Activated CD8-positive, alpha-beta memory T cell treated with anti-CD3 and anti-CD28 coated beads, Interleukin-2, amount 10 ng/mL, durations not matched to agents 7 days and 5 days (primary cell): ENCODE measurements around the gene ALPL. TPM values are rescaled to one million over a fixed set of nuclear protein-coding genes. Genes with fewer than 3 reads are reported as not detected.
A peak's percentile ranks its signal among the peaks of the same experiment; 100 is the strongest.

Source experiments
- ATAC-seq: fragments of 150-1000 bp; cut with Tn5 transposase; one replicate; pipeline ENCODE4 v1.10.0; 2021; ENCODE audit warnings: moderate library complexity
- CTCF ChIA-PET: fragments of 350-600 bp; sonication (Branson Sonifier 250); formaldehyde crosslinking; loops from one replicate; lab custom pipeline; 2021; ENCODE audit warnings: antibody characterized with exemption; lab: Charles Lee
- DNase-seq: peaks from one replicate; pipeline ENCODE4 v3.0.0-alpha.2; 2020
- H3K27ac Mint-ChIP-seq: one replicate; pipeline ENCODE4 v1.8.0; 2021; ENCODE audit warnings: mild to moderate bottlenecking, mixed read lengths
- H3K27me3 Mint-ChIP-seq: one replicate; pipeline ENCODE4 v1.8.0; 2021; ENCODE audit warnings: mixed read lengths
- H3K36me3 Mint-ChIP-seq: one replicate; pipeline ENCODE4 v1.8.0; 2021; ENCODE audit warnings: mild to moderate bottlenecking, mixed read lengths
- H3K4me1 Mint-ChIP-seq: one replicate; pipeline ENCODE4 v1.8.0; 2021; ENCODE audit warnings: mixed read lengths
- H3K4me3 Mint-ChIP-seq: one replicate; pipeline ENCODE4 v1.8.0; 2021; ENCODE audit warnings: mild to moderate bottlenecking, moderate library complexity, mixed read lengths
- H3K9me3 Mint-ChIP-seq: one replicate; pipeline ENCODE4 v1.8.0; 2022; ENCODE audit warnings: low read depth, mixed read lengths
- total RNA-seq, 2 experiments: library from RNA; stranded (reverse); gene quantifications; one replicate each; pipeline ENCODE4 v1.2.3, GENCODE V29; 2021

Gene ALPL
- total RNA-seq, 2 experiments from 2014 or later = not detected

- Mint-ChIP-seq H3K36me3 (no peaks in the 10 kb centered on the region), H3K27me3 (peaks cover 5% of the 10 kb centered on the region), H3K9me3 (no peaks in the 10 kb centered on the region), H3K4me3 (no peak overlapping the region), H3K27ac (no peak overlapping the region), H3K4me1 (no peaks in the 10 kb centered on the region)
- no peak for ATAC-seq
- CTCF ChIA-PET = no interaction called here
- DNase-seq = no peak
Measured at GRCh38 chr1:21524686-21525339, 15.6 kb downstream of the ALPL start.

GRCh38 chr1:21525340-21525717, 16.1 kb downstream of the ALPL start:
- Mint-ChIP-seq H3K27me3 (peaks cover 10% of the 10 kb centered on the region), H3K4me1 (no peaks in the 10 kb centered on the region), H3K36me3 (no peaks in the 10 kb centered on the region), H3K27ac (no peak overlapping the region), H3K4me3 (no peak overlapping the region), H3K9me3 (no peaks in the 10 kb centered on the region)
- ATAC-seq (no peak), DNase-seq (no peak)
- CTCF ChIA-PET = no interaction called here

- Mint-ChIP-seq H3K4me3 (no peak overlapping the region), H3K4me1 (no peaks in the 10 kb centered on the region), H3K27ac (no peak overlapping the region), H3K9me3 (no peaks in the 10 kb centered on the region), H3K27me3 (peaks cover 13% of the 10 kb centered on the region), H3K36me3 (no peaks in the 10 kb centered on the region)
- CTCF ChIA-PET = interaction anchor here (0.8 kb wide), 1 partner anchor 11 kb away, joined by 3 read pairs; no protein-coding TSS in a partner anchor
- DNase-seq (no peak), ATAC-seq (no peak)
Measured at GRCh38 chr1:21526441-21526840, 17.2 kb downstream of the ALPL start.

- H3K9me3 Mint-ChIP-seq = no peaks in the 10 kb centered on the region
- H3K4me1 Mint-ChIP-seq = no peaks in the 10 kb centered on the region
- H3K36me3 Mint-ChIP-seq = no peaks in the 10 kb centered on the region
- CTCF ChIA-PET = no interaction called here
- peaks cover 27% of the 10 kb centered on the region for H3K27me3 Mint-ChIP-seq
- DNase-seq (no peak), ATAC-seq (no peak)
- no peak overlapping the region for H3K27ac Mint-ChIP-seq
- no peak overlapping the region for H3K4me3 Mint-ChIP-seq
Measured at GRCh38 chr1:21530368-21531016, 21.3 kb downstream of the ALPL start.

GRCh38 chr1:21531241-21531640, 22.0 kb downstream of the ALPL start:
- no peaks in the 10 kb centered on the region for H3K9me3 Mint-ChIP-seq
- H3K4me3 Mint-ChIP-seq = no peak overlapping the region
- H3K36me3 Mint-ChIP-seq = no peaks in the 10 kb centered on the region
- no peak overlapping the region for H3K27ac Mint-ChIP-seq
- CTCF ChIA-PET = no interaction called here
- no peaks in the 10 kb centered on the region for H3K4me1 Mint-ChIP-seq
- DNase-seq (no peak), ATAC-seq (no peak)
- peaks cover 31% of the 10 kb centered on the region for H3K27me3 Mint-ChIP-seq

GRCh38 chr1:21532496-21532895, 23.3 kb downstream of the ALPL start:
- ATAC-seq (no peak), DNase-seq (no peak)
- CTCF ChIA-PET = interaction anchor here (1.2 kb wide), 1 partner anchor 835 kb away, joined by 3 read pairs; no protein-coding TSS in a partner anchor
- H3K27me3 Mint-ChIP-seq = peaks cover 29% of the 10 kb centered on the region
- no peaks in the 10 kb centered on the region for H3K9me3 Mint-ChIP-seq
- H3K27ac Mint-ChIP-seq = no peak overlapping the region
- no peaks in the 10 kb centered on the region for H3K36me3 Mint-ChIP-seq
- no peaks in the 10 kb centered on the region for H3K4me1 Mint-ChIP-seq
- no peak overlapping the region for H3K4me3 Mint-ChIP-seq

- H3K9me3 Mint-ChIP-seq = no peaks in the 10 kb centered on the region
- no peak overlapping the region for H3K27ac Mint-ChIP-seq
- DNase-seq (no peak), ATAC-seq (no peak)
- no peak overlapping the region for H3K4me3 Mint-ChIP-seq
- H3K36me3 Mint-ChIP-seq = no peaks in the 10 kb centered on the region
- no peaks in the 10 kb centered on the region for H3K4me1 Mint-ChIP-seq
- CTCF ChIA-PET = interaction anchor here (0.6 to 1.2 kb wide), 2 partner anchors 247 to 836 kb away, joined by 3 read pairs; no protein-coding TSS in a partner anchor
- H3K27me3 Mint-ChIP-seq = peaks cover 31% of the 10 kb centered on the region
Measured at GRCh38 chr1:21532992-21533534, 23.8 kb downstream of the ALPL start.

GRCh38 chr1:21534146-21534545, 24.9 kb downstream of the ALPL start:
- H3K4me1 Mint-ChIP-seq = no peaks in the 10 kb centered on the region

GRCh38 chr1:21534674-21535378, 25.6 kb downstream of the ALPL start:
- H3K4me1 Mint-ChIP-seq = no peaks in the 10 kb centered on the region
- H3K36me3 Mint-ChIP-seq = no peaks in the 10 kb centered on the region
- no peak overlapping the region for H3K27ac Mint-ChIP-seq
- H3K27me3 Mint-ChIP-seq = peaks cover 42% of the 10 kb centered on the region
- CTCF ChIA-PET = interaction anchor here (1.2 to 1.3 kb wide), 3 partner anchors 23 to 164 kb away, joined by 3 to 7 read pairs (median 4); partner anchors contain the start of gene ALPL
- ATAC-seq (peak; percentile 51), DNase-seq (no peak)
- no peak overlapping the region for H3K4me3 Mint-ChIP-seq
- H3K9me3 Mint-ChIP-seq = no peaks in the 10 kb centered on the region

More at GRCh38 chr1:21534146-21534545, 24.9 kb downstream of the ALPL start:
- Mint-ChIP-seq H3K27me3 (peaks cover 41% of the 10 kb centered on the region), H3K36me3 (no peaks in the 10 kb centered on the region), H3K9me3 (no peaks in the 10 kb centered on the region), H3K27ac (no peak overlapping the region), H3K4me3 (no peak overlapping the region)
- CTCF ChIA-PET = no interaction called here
- DNase-seq (no peak), ATAC-seq (no peak)

GRCh38 chr1:21536218-21536617, 27.0 kb downstream of the ALPL start:
- ATAC-seq (no peak), DNase-seq (no peak)
- H3K27me3 Mint-ChIP-seq = peaks cover 41% of the 10 kb centered on the region
- H3K36me3 Mint-ChIP-seq = no peaks in the 10 kb centered on the region
- H3K4me1 Mint-ChIP-seq = no peaks in the 10 kb centered on the region
- no peak overlapping the region for H3K4me3 Mint-ChIP-seq
- H3K9me3 Mint-ChIP-seq = no peaks in the 10 kb centered on the region
- CTCF ChIA-PET = interaction anchor here (1.3 kb wide), 1 partner anchor 28 kb away, joined by 7 read pairs; the partner anchor contains the start of gene ALPL
- no peak overlapping the region for H3K27ac Mint-ChIP-seq

GRCh38 chr1:21537511-21537931, 28.3 kb downstream of the ALPL start:
- H3K27me3 Mint-ChIP-seq = peaks cover 35% of the 10 kb centered on the region
- H3K4me3 Mint-ChIP-seq = no peak overlapping the region
- ATAC-seq (no peak), DNase-seq (no peak)
- H3K9me3 Mint-ChIP-seq = no peaks in the 10 kb centered on the region
- H3K4me1 Mint-ChIP-seq = no peaks in the 10 kb centered on the region
- no peaks in the 10 kb centered on the region for H3K36me3 Mint-ChIP-seq
- CTCF ChIA-PET = no interaction called here
- no peak overlapping the region for H3K27ac Mint-ChIP-seq

GRCh38 chr1:21537932-21538630, 28.9 kb downstream of the ALPL start:
- Mint-ChIP-seq H3K4me3 (no peak overlapping the region), H3K27me3 (peaks cover 32% of the 10 kb centered on the region), H3K36me3 (no peaks in the 10 kb centered on the region), H3K9me3 (no peaks in the 10 kb centered on the region), H3K4me1 (no peaks in the 10 kb centered on the region), H3K27ac (no peak overlapping the region)
- CTCF ChIA-PET = no interaction called here
- ATAC-seq (no peak), DNase-seq (no peak)

- DNase-seq = no peak
- no peak overlapping the region for H3K4me3 Mint-ChIP-seq
- no peak for ATAC-seq
- H3K4me1 Mint-ChIP-seq = no peaks in the 10 kb centered on the region
- H3K36me3 Mint-ChIP-seq = no peaks in the 10 kb centered on the region
- H3K27me3 Mint-ChIP-seq = peaks cover 29% of the 10 kb centered on the region
- CTCF ChIA-PET = no interaction called here
- H3K27ac Mint-ChIP-seq = no peak overlapping the region
- no peaks in the 10 kb centered on the region for H3K9me3 Mint-ChIP-seq
Measured at GRCh38 chr1:21539933-21540332, 30.7 kb downstream of the ALPL start.
